ENCODE data around the gene CLIC6.
A peak's percentile ranks its signal among the peaks of the same experiment; 100 is the strongest.
"Not testable (repeated sequence)": the region's sequence is repeated elsewhere in the genome, so short reads cannot be mapped to it uniquely, and the experiment has no call there.

Gene CLIC6

DNA sequence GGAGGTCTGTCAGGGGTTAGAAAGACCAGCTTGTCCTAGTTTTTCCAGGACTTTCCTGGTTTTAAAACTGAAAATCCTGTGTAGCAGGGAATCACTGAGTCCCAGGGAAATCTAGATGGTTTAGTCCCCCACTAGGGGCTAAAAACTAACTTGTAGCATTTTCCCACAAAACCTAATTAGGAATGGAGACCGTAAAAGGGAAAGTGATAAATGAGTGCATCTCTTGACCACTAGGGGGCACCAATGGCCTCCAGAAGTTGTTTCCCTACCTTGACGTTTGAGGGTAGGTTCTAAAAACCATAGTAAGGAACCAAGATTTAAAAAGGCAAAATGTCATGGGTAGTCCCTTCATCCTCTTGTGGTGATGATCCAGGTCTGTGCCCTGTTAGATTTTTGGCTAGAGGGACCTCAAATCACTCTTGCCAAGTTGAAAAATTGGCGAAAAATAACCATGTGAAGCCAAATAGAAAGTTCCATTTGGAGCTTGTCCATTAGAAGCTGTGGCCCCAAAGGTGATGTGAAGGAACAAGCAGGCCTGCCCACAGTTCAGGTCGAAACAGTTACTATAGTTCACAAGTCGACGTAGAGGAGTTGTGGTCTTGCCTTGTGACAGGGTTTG is 24.5 kb downstream of the CLIC6 start:
- peak; percentile 29 to 48 for DNase-seq

DNA sequence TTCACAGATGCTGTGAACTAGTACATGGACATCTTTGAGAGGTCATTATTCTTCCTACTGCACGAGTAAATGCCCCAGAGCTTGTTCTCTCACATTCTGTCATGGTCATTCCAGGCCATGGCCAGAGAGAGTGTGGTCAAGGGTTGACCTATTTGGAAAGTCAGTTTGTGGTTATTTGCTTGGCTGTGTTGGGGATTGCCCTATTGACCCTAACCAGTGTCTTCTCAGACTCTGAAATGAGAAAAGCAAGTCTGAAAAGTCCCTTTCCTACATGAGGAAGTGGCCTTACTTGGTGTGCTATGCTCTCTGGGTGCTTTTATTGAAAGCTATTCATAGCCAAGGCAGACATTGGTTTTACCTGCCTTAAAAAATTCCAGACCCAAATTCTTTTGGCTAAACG is 26.6 kb downstream of the CLIC6 start:
- DNase-seq: no peak

DNA sequence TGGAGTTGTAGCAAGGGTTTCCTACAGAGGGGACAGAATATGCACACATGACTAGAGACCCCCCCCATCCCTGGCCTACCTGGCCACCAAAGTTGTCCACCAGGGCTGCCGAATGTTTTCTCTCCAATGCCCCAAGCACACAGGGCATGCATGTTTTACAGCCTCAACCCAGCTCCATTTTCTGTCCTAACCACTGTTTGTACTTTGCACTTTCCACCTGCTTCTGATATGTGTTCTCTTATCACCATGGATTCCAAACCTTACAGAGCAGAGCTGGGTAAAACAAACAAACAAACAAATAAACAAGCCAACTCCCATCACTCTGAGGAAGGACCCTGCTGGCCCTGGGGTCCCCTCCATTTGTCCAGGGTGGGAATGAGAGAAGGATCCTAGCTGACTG is 27.3 kb downstream of the CLIC6 start:
- no peak for DNase-seq

DNA sequence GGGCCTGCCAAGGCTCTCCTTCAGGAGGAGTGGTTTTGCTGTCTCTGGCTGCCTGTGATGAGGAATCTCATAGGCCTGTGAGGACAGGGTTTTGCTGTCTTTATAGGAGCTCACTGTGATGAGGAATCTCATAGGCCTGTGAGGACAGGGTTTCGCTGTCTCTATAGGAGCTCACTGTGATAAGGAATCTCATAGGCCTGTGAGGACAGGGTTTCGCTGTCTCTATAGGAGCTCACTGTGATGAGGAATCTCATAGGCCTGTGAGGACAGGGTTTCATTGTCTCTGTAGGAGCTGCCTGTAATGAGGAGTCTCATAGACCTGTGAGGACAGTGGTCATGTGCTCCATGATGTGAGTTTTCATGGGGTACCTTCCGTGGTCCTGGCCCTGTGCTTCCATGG is 29.0 kb downstream of the CLIC6 start:
- DNase-seq: no peak

DNA sequence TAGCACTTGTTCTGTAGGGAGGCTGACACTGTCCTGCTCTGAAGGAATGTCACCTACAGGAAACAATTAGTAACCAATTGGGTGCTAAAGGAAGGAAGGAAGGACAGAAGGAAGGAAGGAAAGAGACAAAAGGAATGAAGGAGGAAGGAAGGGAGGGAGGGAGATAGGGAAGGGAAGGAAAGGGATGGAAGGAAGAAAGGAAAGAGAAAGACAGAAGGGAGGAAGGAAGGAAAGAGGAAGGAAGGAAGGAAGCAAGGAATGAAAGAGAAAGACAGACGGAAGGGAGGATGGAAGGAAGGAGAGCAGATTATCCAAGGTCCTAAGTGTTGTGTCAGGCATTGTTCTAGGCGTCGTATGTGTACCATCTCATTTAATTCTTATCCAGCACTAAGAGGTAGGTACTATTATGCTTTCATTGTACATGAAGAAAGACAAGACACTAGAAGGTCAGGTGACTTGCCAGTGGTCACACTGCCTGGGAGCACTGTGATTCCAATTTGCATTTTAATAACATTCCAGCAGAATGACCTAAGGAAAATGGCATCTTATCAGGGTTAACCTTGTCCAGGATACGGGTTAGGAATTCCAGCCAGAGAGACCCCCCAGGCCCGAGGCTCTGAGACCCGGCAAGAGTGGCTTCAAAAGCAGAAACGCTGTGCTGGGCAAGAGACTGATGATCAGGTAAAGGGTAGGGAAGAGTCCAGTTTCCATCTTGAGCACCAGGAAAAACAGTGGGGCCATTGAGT is 29.6 kb downstream of the CLIC6 start:
- no peak for DNase-seq

DNA sequence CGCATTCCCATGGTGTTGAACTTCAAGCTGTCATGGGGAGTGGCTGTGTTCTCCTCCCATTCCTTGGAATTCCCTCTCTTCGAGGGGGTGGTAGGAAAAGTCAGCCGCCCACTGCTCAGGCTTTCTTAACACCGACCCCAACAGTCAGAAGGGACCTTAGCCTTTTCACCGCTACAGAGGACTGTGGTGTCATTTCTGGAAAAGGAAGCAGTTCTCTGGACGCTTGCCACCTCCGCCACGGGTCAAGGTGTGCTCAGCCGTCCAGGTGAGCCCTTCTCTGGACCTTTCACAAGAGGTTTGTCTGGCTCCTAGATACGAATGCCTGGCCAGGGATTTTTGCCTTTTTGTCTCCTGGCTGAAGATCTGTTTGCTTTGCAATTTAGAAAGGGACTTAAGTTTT is 31.8 kb downstream of the CLIC6 start:
- no peak for DNase-seq

DNA sequence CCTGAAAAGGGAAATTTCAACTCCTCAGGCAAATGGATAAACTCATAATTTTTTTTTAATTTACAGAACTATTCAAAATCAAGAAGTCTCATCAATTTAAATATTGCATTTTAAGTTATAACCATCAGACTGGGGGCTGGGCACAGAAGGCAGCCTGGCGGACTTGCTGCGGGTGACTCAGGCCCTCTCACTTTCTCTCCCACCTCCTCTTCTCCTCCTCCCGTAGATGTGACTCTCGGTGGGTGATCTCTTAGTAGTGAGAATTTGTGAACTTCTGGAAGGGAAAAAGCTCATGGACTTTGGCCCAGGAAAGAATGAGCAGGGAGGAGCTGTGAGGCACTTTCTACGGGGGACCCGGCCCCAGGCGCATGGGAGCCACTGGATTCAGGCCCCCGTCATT is 32.9 kb downstream of the CLIC6 start:
- DNase-seq: no peak

DNA sequence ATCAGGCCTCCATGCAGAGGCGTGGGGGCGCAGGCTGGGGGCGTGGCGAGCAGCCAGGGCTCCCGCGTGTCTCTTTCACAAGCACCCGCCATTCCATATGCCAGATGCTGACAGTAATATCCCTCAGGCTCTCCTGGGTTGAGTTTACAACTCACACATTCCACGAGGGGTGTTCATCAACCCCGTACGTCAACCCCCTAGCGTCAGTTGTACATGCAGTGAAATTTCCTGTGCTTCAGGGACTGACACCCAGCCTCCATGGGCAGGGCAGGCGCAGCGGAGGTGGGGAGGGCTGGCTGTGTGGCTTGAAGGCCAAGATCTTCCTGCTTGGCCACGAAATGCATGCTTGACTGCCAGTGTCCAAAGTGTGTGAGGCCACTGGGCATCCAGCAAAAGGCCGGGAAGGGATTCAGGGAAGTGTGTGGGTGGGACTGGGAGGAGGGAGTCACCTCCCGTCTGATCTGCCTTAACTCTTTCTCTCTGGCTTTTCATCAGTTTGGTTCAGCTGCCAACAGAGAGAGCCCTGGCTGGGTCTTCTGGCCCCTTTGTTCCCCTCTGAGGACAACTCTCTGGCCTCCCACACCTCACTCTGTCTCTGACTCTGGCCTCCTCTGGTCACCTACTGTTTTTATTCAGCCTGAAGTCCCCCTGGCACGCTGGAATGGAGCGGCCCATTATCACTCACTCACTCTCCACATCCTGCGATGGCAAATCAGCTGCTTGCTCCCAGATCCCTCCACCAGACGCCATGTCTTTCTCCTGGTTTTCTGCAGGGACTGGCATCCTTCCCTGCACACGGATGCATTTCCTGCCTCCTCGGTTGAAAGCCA is 33.8 kb downstream of the CLIC6 start:
- no peak for DNase-seq

DNA sequence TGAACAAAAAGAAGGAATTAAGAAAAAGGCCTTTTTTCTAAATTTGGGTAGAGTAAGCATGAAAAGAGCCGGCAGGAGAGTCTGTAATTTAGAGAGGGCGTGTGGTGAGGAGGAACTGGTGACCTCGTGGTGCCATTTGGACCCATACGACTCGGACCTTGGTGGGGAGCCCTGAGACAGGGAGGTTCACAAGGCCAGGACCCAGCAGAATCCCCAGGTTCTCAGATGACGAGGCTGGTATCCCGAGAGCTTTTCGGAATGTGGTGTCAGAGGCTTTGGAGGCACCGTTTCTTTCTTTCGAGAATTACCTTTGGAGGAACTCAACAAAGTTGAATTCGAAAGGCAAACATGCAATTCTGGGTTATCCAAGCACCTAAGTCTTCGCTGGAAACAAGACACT is 34.8 kb downstream of the CLIC6 start:
- DNase-seq: no peak

DNA sequence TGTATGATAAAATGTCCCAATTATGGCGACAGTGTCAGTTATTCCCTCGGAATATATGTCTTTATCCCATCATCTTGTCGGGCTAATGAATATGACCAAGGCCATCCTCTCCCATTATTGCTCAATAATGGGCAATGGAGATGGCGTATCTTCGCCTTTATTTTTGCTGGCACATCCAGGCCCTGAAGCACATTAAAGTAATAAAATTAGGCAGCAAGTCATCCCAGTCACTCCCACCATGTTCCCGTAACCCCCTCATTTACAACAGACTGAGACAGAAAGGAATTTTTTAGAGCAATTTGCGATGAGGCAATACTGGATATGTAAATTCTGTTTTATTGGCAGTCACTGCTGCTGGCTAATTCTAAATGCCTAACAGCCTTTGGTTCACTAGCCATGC is 35.3 kb downstream of the CLIC6 start:
- DNase-seq: no peak

DNA sequence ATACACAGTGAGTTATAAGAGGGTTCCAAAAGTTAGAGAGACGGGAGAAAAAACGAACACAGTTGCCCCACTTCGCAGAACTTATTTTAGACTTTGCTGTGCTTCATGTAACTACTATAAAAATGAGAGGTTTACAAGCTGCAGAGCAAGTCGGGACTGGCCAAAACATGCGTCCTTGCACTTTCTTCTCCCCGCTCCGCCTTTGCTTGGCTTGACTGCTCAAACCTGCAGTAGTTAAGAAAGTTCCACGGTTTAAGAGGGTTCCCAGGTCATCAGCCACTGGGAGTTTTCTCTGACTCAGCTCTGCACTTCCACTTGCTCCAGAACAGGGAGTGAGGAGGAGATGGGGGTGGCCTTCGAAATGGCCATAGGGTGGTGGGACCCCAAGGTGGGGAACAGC is 36.2 kb downstream of the CLIC6 start:
- DNase-seq: no peak

DNA sequence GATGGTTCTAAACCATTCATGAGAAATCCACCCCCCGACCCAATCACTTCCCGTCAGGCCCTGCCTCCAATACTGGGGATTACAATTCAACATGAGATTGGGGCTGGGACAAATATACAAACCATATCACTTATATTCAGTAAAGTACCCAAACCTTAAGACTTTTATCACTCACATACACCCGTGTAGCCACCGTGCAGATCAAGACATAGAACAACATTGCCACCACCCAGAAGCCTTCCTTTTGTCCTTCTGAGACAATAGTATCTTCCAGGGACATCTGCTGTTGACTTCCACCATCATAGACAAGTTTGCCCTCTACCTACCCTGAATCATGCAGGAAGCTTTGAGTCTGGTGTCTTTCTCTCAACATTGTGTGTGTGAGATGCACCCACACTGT is 37.5 kb downstream of the CLIC6 start:
- no peak for DNase-seq

DNA sequence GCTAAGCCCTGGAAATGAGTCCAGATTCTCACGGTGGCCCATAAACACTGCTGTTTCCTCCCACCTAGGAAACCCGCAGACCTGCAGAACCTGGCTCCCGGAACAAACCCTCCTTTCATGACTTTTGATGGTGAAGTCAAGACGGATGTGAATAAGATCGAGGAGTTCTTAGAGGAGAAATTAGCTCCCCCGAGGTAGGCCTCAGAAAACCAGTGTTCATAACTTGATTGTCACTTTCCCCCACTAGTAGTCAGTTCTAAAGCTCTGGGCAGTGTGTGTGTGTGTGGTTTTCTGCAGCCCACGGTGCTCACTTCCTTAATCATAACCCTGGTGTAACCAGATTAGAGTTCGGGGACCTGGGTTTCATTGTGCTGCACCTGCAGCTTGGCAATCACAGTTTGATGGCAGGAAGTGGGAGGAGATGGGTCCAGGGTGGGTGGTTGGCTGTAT is 39.1 kb downstream of the CLIC6 start:
- no peak for DNase-seq

DNA sequence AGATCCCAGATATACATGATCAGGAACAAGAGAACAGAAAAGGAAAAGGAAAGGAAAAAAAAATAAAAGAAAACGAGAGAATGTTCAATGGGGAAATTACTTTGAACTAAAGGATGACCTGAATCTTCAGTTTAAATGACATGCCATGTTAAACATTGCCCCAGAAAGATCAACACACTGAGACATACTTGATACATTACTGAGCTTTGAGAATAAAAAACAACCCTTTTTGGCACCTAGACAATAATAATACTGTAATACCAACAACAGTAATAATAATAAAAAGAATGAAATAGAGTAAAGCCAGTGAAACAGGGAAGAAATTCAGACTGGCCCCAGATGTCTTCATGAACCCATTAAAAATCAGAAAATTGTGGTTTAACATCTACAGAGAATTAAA is 44.8 kb downstream of the CLIC6 start:
- DNase-seq: no peak

DNA sequence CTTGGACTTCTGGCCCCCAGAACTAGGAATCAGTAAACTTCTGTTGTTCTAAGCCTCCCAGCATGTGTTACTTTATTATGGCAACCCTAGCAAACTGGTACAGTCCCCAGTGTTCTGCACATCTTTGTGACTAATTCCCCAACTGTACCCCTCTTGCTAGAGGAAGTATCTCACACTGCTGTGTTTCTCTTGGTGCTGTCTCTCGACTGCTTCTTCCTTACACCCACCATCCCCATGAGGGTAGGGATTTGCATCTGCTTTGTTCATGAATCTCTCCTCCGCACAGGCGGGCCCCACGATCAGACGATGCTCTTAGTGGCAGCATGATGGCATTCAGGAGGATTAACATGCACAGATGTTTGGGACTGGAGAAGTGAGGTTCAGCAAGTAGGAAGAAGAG is 46.7 kb downstream of the CLIC6 start:
- no peak for DNase-seq

DNA sequence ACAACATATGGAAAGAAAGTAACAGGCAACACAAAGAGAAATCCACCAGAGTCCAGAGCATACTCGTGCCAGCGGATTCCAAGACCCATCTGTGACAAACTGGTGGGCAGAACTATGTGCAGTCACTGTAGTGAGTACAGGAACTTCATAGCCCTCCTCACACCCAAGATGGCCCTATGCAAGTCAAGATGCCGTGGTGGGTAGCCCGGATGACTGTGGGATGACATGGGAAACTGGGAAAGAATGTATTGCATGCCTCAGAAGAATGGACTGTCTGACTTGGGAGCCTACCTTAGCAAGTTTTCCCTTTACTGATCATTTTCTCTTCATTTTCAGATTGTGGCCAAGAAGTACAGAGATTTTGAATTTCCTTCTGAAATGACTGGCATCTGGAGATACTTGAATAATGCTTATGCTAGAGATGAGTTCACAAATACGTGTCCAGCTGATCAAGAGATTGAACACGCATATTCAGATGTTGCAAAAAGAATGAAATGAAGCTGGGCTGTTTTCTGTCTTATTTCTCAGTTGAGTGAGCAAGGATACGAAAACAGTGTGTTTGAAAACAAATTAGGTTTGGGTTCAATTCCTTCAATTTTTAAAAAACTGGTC is 47.3 kb downstream of the CLIC6 start:
- DNase-seq: no peak

DNA sequence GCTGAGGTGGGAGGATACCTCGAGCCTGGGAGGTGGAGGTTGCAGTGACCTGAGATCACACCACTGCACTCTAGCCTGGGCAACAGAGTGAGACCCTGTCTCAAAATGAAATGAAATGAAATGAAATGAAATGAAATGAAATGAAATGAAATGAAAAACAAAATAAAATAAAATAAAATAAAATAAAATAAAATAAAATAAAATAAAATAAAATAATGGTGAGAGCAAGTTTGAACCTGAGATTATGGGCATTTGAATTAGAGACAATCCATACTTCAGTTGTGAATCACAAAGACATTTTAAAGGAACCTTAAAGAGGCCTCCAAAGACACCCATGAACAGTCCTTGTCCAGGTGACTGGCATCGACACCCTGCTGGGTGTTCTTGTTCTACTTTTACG is 49.7 kb downstream of the CLIC6 start:
- DNase-seq: not testable (repeated sequence)

DNA sequence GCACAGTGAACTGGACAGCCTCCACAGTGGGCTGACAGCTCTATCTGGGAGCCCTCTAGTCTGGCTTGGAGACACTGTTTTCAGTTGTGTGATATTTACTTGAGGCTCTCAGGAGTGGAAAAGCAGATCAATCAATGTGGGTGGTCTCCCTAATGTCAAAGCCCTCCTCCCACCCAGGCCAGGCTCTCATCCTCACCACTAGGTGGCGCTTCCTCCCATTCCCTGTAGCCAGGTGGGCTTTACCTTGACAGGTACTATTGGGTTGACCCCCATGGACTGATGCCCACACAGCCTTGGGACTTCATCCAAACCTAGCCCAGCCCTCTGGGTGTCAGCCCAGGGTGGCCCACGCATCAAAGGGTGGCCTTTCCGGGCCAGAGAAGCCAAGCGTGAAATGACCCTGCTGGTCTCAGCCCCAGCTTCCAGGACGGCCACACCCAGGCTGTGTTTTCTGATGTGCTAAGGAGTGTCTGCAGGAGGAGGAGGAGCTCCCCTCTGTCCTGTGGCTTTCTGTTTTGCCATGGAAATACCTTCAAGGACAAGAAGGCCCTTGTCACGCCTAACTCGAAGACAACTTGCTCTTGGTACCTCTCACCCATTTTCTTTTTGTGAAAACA is 54.0 kb downstream of the CLIC6 start:
- DNase-seq: no peak

DNA sequence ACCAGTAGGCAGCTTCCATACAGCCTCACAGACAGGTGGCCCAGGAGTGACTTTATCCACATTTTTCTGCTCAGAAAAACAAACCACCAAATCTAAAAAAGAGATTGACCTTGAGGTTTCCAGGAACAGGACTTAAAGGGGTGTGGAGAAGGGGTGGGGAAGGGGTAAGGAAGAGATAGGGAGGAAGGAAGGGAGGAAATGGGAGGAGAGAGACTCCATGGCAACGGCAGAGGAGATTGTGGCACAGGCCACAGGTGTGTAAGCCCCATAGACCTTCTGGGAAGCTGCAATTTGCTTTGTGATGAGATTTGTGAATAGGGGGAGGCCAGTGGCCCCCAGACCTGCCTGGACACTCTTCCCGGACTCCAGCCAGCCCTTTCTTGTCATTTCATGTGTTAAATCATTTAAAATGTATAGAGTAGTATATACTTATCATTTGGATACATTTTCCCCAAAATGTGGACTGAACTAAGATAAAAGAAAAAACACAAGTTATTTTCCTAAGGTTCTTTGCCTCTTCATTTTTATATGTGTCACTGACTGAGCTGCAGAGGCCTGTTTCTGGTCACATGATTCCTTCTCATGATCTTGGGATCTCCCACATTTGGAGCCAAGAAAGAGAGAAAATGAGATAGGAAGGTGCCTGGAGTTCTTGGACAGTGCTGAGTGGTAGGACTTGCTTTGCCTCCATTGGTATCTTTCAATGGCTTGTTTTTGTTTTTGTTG is 55.5 kb downstream of the CLIC6 start:
- DNase-seq: no peak

DNA sequence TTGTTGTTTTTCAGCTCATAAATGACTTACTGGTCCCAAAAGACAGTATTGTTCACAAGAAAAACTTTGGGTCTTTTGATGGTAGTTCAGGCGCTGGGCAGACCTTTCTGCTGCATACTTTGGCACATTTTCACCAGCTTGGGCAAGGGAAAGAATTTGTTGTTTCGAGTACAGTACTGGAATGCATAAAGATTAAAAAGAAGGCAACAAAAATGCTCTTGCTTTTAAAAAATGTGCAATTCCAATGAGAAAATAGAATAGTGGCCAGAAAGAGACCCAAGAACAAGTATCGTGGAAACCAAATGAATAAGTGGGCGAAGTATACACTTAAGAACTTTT is 56.0 kb downstream of the CLIC6 start:
- DNase-seq: no peak

DNA sequence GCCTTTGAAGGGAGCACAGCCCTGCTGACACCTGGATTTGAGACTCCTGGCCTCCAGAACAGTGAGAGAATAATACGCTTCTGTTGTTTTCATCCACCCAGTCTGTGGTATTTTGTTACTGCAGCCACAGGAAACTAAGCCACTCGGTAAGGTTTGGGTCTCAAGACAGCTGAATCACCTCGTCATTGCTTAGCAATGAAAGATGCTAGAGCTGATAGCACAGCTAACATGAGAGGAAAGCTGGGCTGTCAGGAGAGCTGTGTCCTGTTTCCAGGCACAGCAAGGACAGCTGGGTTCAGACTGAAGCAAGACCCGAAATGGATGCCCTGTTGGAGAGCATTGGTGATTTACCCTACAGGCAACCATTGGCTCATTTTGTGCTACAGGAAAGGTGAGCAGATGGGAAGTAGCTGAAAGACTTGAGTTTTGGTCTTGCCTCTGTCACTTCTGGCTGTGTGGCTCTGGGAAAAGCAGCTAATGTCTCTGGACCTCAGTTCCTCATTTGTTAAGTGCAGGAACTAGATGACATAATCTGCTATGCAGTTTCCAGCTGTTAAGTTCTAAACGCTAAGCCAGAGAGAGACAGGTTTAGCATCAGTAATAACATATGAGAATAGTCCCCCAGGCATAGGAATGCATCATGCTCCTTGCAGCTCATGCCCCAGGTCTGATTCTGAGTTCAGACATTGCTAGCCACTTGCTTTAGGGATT is 58.0 kb downstream of the CLIC6 start:
- no peak for DNase-seq

DNA sequence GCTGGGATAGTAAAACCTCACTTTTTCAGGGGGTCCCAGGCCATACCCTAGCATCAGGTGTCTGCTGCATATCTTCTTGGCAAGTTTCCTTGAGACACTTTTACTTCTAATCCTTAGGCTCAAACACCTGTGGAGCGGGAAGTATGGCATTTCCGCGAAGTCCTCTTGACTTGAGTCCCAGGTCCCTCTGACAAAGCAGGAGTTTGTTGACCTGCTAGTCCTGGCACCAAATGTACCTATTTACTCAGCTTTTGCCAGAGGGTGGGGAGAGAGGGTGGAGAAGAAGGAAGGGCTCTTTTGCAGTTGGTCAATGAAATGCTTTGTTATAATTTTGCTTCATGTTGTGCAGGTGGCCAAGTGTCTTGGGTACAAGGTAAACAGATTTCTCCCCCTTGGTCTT is 59.7 kb downstream of the CLIC6 start:
- no peak for DNase-seq
